Endodermal cell (in vitro differentiated cells): ENCODE results near the gene COG5. TPM values are rescaled to one million over a fixed set of nuclear protein-coding genes. Genes with fewer than 3 reads are reported as not detected.

Source experiments
- DNase-seq: peaks from one replicate; pipeline ENCODE4 v3.0.0-alpha.2; 2017
- H3K27ac ChIP-seq: 2 replicates; pipeline ENCODE4 v1.5.1; 2013; ENCODE audit warnings: mild to moderate bottlenecking, low read depth, low read length, moderate library complexity
- H3K27me3 ChIP-seq: 2 replicates; pipeline ENCODE4 v1.6.1; 2013; ENCODE audit warnings: mild to moderate bottlenecking, low read length, moderate library complexity; ENCODE audit not compliant: insufficient read depth, control insufficient read depth, poor library complexity, severe bottlenecking
- H3K36me3 ChIP-seq: 2 replicates; pipeline ENCODE4 v1.7.0; 2013; ENCODE audit warnings: mild to moderate bottlenecking, low read length, moderate library complexity; ENCODE audit not compliant: control insufficient read depth, insufficient read depth
- H3K4me1 ChIP-seq: one replicate; pipeline ENCODE4 v1.7.0; 2013; ENCODE audit warnings: low read length; ENCODE audit not compliant: control insufficient read depth, insufficient read depth
- H3K4me3 ChIP-seq: 2 replicates; pipeline ENCODE4 v1.5.1; 2013; ENCODE audit warnings: mild to moderate bottlenecking, low read length, moderate library complexity
- H3K9ac ChIP-seq: 2 replicates; pipeline ENCODE4 v1.6.1; 2013; ENCODE audit warnings: mild to moderate bottlenecking, low read length, moderate library complexity; ENCODE audit not compliant: poor library complexity, severe bottlenecking; ENCODE audit errors: extremely low read depth
- H3K9me3 ChIP-seq: 2 replicates; pipeline ENCODE4 v1.6.1; 2013; ENCODE audit warnings: mild to moderate bottlenecking, low read length, moderate library complexity; ENCODE audit not compliant: control insufficient read depth
- H3K27ac Mint-ChIP-seq: 2 replicates; pipeline ENCODE4 v1.8.0; 2020; ENCODE audit warnings: mixed read lengths
- H3K27me3 Mint-ChIP-seq: 2 replicates; pipeline ENCODE4 v1.8.0; 2021; ENCODE audit warnings: mild to moderate bottlenecking, mixed read lengths; ENCODE audit not compliant: insufficient read depth
- H3K36me3 Mint-ChIP-seq: 2 replicates; pipeline ENCODE4 v1.8.0; 2020; ENCODE audit warnings: low read depth, mixed read lengths
- H3K4me1 Mint-ChIP-seq: 2 replicates; pipeline ENCODE4 v1.8.0; 2020; ENCODE audit warnings: mixed read lengths
- H3K4me3 Mint-ChIP-seq: 2 replicates; pipeline ENCODE4 v1.8.0; 2020; ENCODE audit warnings: mild to moderate bottlenecking, moderate library complexity, mixed read lengths
- H3K9me3 Mint-ChIP-seq: 2 replicates; pipeline ENCODE4 v1.8.0; 2020; ENCODE audit warnings: mild to moderate bottlenecking, mixed read lengths
- WGBS, 2 experiments: methylation state at CpG; one replicate each; pipeline versions ENCODE4 v1.1.5 to v1.1.7; 2013; ENCODE audit warnings: missing lambda C conversion rate in 2 of 2, mixed read lengths in 1 of 2; ENCODE audit not compliant: insufficient coverage in 1 of 2, insufficient read length in 1 of 2; 5-methylcytosine and 5-hydroxymethylcytosine counted together
- total RNA-seq, 2 donors: library from RNA; stranded (reverse); fragmentation: NEBNext Ultra II Directional in 1 of 2; extraction: Animal tissue kit (Norgen Biotek cat#: 25700) in 1 of 2; gene quantifications; 2 replicates in 1 of 2; 3 replicates in 1 of 2; pipeline ENCODE4 v1.2.1, GENCODE V29; 2021
- TF ChIP-seq, protein P1 (sequence below): fragments of 200-600 bp; sonication (generic); conservative IDR thresholded peaks from 2 replicates; pipeline ENCODE4 v1.5.0; 2021; ENCODE audit warnings: antibody characterized with exemption, mild to moderate bottlenecking

The COG5 gene
- total RNA-seq, 2 donors from 2014 or later: 25.5 to 34.7 TPM

GRCh38 chr7:107232568-107233090 lies 331.1 kb downstream of the COG5 start:
- H3K9ac ChIP-seq: no peak overlapping the region
- no peaks in the 10 kb centered on the region for H3K9me3 ChIP-seq
- H3K4me1 ChIP-seq: no peaks in the 10 kb centered on the region
- H3K4me3 ChIP-seq: no peak overlapping the region
- no peaks in the 10 kb centered on the region for H3K27me3 ChIP-seq
- H3K36me3 ChIP-seq: no peaks in the 10 kb centered on the region
- no peaks in the 10 kb centered on the region for H3K9me3 Mint-ChIP-seq
- peaks cover 21% of the 10 kb centered on the region for H3K36me3 Mint-ChIP-seq
- H3K4me3 Mint-ChIP-seq: no peak overlapping the region
- H3K27ac ChIP-seq: no peak overlapping the region
- peaks cover 19% of the 10 kb centered on the region for H3K4me1 Mint-ChIP-seq
- H3K27ac Mint-ChIP-seq: no peak overlapping the region
- 97 to 100% methylated on average over 2 to 7 of the region's 7 CpGs for WGBS, 2 experiments
- no peaks in the 10 kb centered on the region for H3K27me3 Mint-ChIP-seq
- TF ChIP-seq, protein P1, sequence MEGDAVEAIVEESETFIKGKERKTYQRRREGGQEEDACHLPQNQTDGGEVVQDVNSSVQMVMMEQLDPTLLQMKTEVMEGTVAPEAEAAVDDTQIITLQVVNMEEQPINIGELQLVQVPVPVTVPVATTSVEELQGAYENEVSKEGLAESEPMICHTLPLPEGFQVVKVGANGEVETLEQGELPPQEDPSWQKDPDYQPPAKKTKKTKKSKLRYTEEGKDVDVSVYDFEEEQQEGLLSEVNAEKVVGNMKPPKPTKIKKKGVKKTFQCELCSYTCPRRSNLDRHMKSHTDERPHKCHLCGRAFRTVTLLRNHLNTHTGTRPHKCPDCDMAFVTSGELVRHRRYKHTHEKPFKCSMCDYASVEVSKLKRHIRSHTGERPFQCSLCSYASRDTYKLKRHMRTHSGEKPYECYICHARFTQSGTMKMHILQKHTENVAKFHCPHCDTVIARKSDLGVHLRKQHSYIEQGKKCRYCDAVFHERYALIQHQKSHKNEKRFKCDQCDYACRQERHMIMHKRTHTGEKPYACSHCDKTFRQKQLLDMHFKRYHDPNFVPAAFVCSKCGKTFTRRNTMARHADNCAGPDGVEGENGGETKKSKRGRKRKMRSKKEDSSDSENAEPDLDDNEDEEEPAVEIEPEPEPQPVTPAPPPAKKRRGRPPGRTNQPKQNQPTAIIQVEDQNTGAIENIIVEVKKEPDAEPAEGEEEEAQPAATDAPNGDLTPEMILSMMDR: no peak
- DNase-seq: no peak

- Mint-ChIP-seq H3K4me1 (peaks cover 19% of the 10 kb centered on the region), H3K36me3 (peaks cover 21% of the 10 kb centered on the region), H3K27me3 (no peaks in the 10 kb centered on the region), H3K27ac (no peak overlapping the region), H3K9me3 (no peaks in the 10 kb centered on the region), H3K4me3 (no peak overlapping the region)
- no peaks in the 10 kb centered on the region for H3K4me1 ChIP-seq
- H3K4me3 ChIP-seq: no peak overlapping the region
- H3K27ac ChIP-seq: no peak overlapping the region
- no peak overlapping the region for H3K9ac ChIP-seq
- 90% methylated on average over 2 of the region's 3 CpGs; no CpG with 5 or more reads in 1 of the 2 experiments for WGBS, 2 experiments
- H3K9me3 ChIP-seq: no peaks in the 10 kb centered on the region
- TF ChIP-seq, protein P1: no peak
- no peaks in the 10 kb centered on the region for H3K36me3 ChIP-seq
- no peak for DNase-seq
- H3K27me3 ChIP-seq: no peaks in the 10 kb centered on the region
Observed at GRCh38 chr7:107230334-107230733, 333.4 kb downstream of the COG5 start.

DNA sequence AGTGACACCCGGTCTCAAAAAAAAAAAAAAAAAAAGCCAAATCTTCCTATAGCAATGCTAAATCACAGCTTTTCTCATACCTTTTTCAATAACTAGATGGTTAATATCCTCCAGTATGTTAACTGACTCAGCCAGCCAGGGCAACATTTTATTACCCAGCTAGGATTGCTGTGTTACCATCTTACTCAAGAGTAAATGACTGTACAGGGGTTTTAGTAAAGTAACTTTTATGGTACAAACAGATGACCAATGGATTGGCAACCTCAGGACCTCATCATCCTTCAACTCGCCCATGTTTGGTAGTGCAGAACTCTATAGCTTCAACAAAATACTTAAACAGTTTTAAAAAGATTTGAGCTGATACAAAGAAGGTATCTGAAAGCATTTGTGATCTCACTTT lies 335.4 kb downstream of the COG5 start:
- Mint-ChIP-seq H3K36me3 (peaks cover 21% of the 10 kb centered on the region), H3K4me1 (peaks cover 11% of the 10 kb centered on the region), H3K27ac (no peak overlapping the region), H3K27me3 (no peaks in the 10 kb centered on the region), H3K4me3 (no peak overlapping the region), H3K9me3 (no peaks in the 10 kb centered on the region)
- H3K4me1 ChIP-seq: no peaks in the 10 kb centered on the region
- no peak overlapping the region for H3K4me3 ChIP-seq
- H3K9me3 ChIP-seq: no peaks in the 10 kb centered on the region
- TF ChIP-seq, protein P1: no peak
- no peaks in the 10 kb centered on the region for H3K36me3 ChIP-seq
- no peak overlapping the region for H3K27ac ChIP-seq
- 67 to 100% methylated on average over 1 to 2 of the region's 2 CpGs for WGBS, 2 experiments
- no peaks in the 10 kb centered on the region for H3K27me3 ChIP-seq
- no peak overlapping the region for H3K9ac ChIP-seq
- no peak for DNase-seq
